ENCODE results near the gene PRKAR1B. TPM values are rescaled to one million over a fixed set of nuclear protein-coding genes. Genes with fewer than 3 reads are reported as not detected.

PRKAR1B gene
- total and polyA plus RNA-seq, 8 donors = 4.5 to 45.8 (median 11.1) TPM

- Histone ChIP-seq H3K36me3 (no peaks in the 10 kb centered on the region), H3K27me3 (no peaks in the 10 kb centered on the region), H3K27ac (no peak overlapping the region), H3K4me3 (no peak overlapping the region), H3K9me3 (no peaks in the 10 kb centered on the region), H3K4me1 (peaks cover 0 to 14% (median 4%) of the 10 kb centered on the region in 4 donors)
- no peak for DNase-seq
- WGBS, 5 donors = 97 to 100% (median 97%) methylated on average over 2 of the region's 3 CpGs
- intact Hi-C loops (cut with DNase I; ENCODE audit: low total_unique reads) = no loop called here
- TF ChIP-seq CTCF (IDR thresholded peaks at IDR 0.05) = no peak
- TF ChIP-seq POLR2A (IDR thresholded peaks at IDR 0.05) = no peak
- no peak for TF ChIP-seq POLR2AphosphoS5 (IDR thresholded peaks at IDR 0.05)
- TF ChIP-seq EP300 (IDR thresholded peaks at IDR 0.05) = no peak
These were observed 159.7 kb downstream of the PRKAR1B start for GRCh38 chr7:567305-567883.

- Histone ChIP-seq H3K9me3 (no peaks in the 10 kb centered on the region), H3K4me3 (no peak overlapping the region), H3K27me3 (no peaks in the 10 kb centered on the region), H3K4me1 (peaks cover 0 to 14% (median 4%) of the 10 kb centered on the region in 4 donors), H3K27ac (no peak overlapping the region), H3K36me3 (no peaks in the 10 kb centered on the region)
- intact Hi-C loops (cut with DNase I; ENCODE audit: low total_unique reads) = no loop called here
- no peak for DNase-seq
- 81 to 100% (median 95%) methylated on average over 1 of the region's 1 CpG for WGBS, 5 donors
- TF ChIP-seq EP300 (IDR thresholded peaks at IDR 0.05) (no peak), POLR2AphosphoS5 (IDR thresholded peaks at IDR 0.05) (no peak), CTCF (IDR thresholded peaks at IDR 0.05) (no peak), POLR2A (IDR thresholded peaks at IDR 0.05) (no peak)
These were observed 161.0 kb downstream of the PRKAR1B start for GRCh38 chr7:566100-566499.

- Histone ChIP-seq H3K27ac (no peak overlapping the region), H3K4me1 (peaks cover 0 to 12% (median 4%) of the 10 kb centered on the region in 4 donors), H3K4me3 (no peak overlapping the region), H3K36me3 (no peaks in the 10 kb centered on the region), H3K9me3 (no peaks in the 10 kb centered on the region), H3K27me3 (no peaks in the 10 kb centered on the region)
- WGBS, 5 donors = 90 to 96% (median 92%) methylated on average over 18 to 26 of the region's 26 CpGs
- TF ChIP-seq EP300 (IDR thresholded peaks at IDR 0.05) (no peak), POLR2A (IDR thresholded peaks at IDR 0.05) (no peak)
- no peak for DNase-seq
- intact Hi-C loops (cut with DNase I; ENCODE audit: low total_unique reads) = no loop called here
These were observed 162.8 kb downstream of the PRKAR1B start for GRCh38 chr7:564176-564865.

GRCh38 chr7:563629-564170 is 163.4 kb downstream of the PRKAR1B start:
- intact Hi-C loops (cut with DNase I; ENCODE audit: low total_unique reads) = no loop called here
- Histone ChIP-seq H3K4me1 (peaks cover 0 to 7% (median 4%) of the 10 kb centered on the region in 4 donors), H3K4me3 (no peak overlapping the region), H3K27ac (no peak overlapping the region), H3K36me3 (no peaks in the 10 kb centered on the region), H3K9me3 (no peaks in the 10 kb centered on the region), H3K27me3 (no peaks in the 10 kb centered on the region)
- TF ChIP-seq POLR2AphosphoS5 (IDR thresholded peaks at IDR 0.05) (no peak), CTCF (IDR thresholded peaks at IDR 0.05) (no peak)
- 90 to 98% (median 93%) methylated on average over 11 of the region's 11 CpGs for WGBS, 5 donors
- DNase-seq = no peak

Data from stomach (tissue), 9 donors.